HG03159 (cell line): ENCODE measurements around the gene DPF3.

Experiments
- ATAC-seq: cut with Tn5 transposase; IDR thresholded peaks from one replicate; pipeline ENCODE4 v1.9.1; 2021; ENCODE audit warnings: mild to moderate bottlenecking, moderate library complexity; ENCODE audit not compliant: unreplicated experiment

Gene DPF3

DNA sequence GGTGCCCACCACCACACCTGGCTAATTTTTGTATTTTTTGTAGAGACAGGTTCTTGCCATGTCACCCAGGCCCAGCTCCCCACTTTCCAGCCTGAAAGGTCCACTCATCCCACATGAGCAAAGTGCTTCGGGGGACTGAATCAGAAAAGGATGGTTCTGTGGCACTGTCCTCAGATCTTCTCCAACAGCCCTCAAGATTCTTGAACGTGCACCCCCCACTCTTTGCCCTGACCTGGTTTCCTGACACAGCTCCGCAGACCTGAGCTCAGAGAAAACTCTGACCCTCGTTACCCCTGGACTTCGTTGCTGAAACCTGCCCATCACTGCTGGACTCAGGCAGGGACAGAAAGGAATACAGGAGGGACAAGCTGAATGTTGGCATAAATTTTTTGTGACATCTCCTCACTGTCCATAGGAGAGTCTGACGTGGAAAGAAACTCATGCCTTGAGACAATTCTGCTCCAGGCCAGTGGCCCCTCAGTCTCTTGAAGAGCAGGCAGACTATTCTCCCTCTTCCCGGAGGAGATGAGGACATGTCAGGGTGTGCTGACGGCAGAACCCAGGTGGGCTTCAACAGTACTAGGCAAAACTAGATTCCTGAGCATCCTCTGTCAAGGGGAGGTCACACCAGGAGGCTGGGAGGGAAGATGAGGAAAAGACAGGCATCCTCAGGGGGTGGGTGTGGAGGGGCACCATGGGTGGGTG is 149.3 kb downstream of the DPF3 start:
- no peak for ATAC-seq

DNA sequence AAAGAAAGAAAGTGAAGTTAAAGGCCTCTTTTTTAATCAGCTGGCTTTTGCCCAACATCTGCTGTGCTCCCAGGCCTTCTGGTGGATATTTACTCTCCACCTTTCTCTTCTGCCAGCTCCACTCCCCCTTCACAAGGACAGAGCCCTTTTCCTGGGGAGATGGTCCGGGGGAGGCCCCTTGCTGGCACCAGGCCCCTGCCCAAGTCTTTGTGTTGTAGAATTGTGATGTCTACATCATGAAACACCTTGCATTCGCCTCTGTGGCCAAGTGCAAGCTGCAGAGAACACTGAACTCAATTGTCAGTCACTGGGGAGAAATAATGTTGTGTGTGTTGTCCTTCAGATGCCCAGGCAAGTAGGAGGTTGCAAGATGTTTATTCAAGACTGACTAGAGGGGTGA is 150.3 kb downstream of the DPF3 start:
- no peak for ATAC-seq

DNA sequence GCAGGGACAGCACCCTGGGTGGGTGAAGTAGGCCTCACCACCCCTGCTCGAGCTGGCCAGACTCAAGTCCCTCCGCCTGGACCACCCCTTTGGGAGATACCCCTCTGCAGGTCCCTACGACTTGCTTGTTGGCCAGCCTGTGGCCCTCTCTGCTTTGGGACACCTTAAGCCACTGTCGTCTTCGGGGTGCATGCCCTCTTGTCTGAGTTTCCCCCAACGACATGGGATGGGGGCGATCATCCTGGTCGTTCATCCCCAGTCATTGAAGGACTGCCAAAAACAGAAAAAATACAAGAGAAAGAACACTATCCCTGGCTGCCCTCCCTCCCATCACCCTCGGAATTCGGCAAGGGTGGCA is 151.1 kb downstream of the DPF3 start:
- ATAC-seq = no peak

GRCh38 chr14:72742118-72742837 is 151.6 kb downstream of the DPF3 start:
- no peak for ATAC-seq

- no peak for ATAC-seq
Observed at GRCh38 chr14:72741826-72742117, 152.1 kb downstream of the DPF3 start.

DNA sequence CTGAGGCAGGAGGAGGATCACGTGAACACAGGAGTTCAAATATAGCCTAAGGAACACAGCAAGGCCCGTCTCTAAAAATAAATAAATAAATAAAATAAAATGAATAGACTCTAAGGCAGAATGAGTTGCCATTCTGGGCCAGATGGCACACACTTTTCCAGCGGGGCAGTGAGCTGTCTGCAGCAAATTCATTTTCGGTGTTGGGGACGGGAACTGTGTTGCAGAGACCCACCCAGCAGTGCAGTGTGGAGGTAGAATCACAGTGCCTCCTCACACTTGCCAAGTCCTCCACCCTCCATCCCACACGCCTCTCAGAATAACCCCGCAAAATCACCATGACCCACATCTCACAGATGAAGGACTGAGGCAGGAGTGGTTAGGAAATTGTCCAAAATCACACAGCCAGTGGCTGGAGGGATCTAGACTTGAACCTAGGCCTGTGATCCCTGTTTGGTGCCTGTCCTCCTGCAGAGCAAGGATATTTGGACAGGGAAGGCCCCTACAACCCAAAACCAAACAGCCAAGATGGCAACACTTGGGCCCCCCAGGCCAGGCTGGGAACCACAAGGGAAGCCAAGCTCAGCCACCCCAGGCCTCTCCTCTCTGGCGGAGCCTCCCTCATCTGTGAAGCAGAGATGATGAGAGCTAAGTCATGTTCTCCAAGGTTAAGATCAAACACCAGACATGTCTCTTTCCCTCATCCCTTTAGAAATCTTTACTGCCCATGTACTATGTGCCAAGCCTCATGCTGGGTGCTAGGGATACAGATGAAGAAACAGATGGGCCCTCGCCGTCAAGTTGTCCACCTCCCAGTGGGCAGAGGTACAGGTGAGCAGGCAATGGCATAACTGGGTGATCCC is 152.7 kb downstream of the DPF3 start:
- no peak for ATAC-seq

DNA sequence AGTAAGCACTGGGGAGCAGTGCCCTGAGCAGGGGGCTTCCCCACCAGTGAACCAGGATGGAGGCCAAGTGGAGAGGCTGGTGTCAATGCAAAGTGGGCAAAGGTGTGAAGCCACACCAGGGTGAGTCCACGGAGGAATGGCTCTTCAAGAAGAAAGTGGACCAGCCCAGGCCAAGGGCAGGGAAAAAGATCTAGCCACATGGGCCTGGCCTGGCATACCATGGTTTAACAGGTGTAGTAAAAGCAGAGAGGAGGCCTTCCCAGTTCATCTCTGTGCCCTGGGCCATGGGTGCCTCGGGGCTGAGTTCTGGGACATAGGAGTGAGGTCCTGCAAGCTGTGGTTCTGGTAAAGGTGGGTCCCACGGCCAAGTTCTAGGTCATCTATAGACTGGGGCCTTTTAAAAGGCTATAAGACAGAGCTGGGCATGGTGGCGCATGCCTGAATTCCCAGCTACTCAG is 153.4 kb downstream of the DPF3 start:
- no peak for ATAC-seq

DNA sequence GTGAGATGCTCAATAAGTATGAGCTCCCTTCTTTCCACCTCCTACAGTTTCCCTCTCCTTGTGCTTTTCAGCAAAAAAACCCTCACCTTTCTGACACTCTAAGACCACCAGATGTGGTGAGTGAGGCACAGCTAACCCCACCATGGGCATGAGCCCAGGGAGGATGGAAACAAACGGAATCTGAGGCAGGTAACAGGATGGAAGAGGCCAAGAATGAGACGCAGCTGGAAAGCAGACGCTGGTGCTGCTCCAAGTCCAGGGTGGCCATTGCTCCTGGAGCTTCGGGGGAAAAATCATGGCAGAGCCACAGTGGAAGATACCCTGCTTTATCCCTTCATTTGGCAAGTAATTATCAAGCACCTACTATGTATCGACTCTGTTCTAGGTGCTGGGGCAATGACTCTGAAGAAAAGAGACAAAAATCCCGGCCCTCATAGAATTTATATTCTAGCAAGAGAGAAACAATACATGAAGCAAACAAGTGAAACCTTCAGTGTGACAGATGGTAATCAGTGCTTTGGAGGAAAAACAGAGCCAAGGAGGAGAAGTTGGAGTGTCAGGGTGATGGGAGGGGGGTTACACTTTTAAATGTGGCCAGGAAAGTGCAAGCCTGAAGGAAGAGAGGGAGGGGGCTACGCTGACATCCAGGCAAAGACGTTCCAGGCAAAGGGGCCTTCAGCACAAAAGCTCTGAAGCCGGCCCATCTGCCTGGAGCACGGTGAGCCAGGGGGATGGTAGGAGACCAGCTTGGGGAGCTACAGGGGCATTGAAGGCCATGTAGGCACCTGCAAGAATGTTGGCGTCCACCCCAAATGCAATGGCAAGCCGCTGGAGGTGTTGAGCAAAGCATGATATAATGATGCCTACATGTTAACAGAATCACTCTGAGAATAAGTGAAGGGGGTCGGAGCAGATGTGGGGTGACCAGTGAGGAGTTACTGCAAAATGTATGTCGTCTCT is 154.2 kb downstream of the DPF3 start:
- ATAC-seq = no peak

- ATAC-seq = no peak
Observed at GRCh38 chr14:72738161-72738611, 155.7 kb downstream of the DPF3 start.

GRCh38 chr14:72737560-72737943 is 156.3 kb downstream of the DPF3 start:
- ATAC-seq = no peak

DNA sequence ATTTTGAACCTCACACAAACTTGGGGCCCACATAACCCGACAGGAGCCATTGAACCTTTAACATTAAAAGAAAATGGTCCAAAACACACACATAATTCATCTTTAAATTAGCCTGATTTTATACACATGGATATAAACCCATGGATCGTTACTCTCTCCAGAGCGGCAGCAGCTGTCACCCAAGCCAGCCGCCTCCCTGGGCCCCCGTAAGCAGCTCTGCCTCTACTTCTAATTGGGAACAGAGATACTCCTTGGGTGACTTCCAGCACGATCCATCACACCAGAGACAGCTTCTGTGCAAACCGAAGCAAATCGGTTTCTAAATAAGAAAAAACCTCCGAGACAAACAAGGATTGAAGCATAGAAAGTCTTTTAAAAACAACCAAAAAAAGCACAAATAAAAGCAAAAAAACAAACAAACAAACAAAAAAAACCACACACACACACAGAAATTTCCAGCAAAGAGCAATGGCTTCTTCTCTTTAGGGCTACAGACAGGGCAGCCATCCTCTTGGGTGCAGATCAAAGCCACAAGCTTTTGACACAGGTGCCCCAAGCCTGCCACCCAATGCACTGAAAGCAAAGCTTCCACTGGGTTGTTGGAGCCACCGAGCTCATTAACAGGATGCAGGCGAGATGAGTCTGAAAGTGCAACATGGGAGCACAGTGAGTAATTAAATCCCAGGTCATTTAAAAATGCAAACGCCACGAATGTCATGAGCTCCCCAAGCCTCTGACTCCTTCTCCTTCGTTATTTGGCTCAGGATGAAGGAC is 156.9 kb downstream of the DPF3 start:
- no peak for ATAC-seq

DNA sequence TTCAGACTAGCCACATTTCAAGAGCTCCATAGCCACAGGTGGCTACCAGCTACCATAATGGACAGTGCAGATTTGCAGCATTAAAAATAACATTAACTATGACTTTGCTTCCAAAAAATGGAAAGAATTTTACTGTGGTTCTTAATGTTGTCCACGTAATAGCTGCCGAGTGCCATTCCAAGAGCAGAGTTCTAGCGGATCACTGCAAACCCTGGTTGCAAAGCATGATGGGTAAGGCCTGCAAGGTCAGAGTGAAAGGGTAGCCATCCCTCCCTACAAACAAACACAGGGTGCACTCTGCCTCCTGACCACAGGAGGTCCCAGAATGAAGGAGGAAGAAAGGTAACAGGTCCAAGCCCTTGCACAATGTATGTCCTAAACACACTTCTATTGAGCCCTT is 157.6 kb downstream of the DPF3 start:
- ATAC-seq = no peak

DNA sequence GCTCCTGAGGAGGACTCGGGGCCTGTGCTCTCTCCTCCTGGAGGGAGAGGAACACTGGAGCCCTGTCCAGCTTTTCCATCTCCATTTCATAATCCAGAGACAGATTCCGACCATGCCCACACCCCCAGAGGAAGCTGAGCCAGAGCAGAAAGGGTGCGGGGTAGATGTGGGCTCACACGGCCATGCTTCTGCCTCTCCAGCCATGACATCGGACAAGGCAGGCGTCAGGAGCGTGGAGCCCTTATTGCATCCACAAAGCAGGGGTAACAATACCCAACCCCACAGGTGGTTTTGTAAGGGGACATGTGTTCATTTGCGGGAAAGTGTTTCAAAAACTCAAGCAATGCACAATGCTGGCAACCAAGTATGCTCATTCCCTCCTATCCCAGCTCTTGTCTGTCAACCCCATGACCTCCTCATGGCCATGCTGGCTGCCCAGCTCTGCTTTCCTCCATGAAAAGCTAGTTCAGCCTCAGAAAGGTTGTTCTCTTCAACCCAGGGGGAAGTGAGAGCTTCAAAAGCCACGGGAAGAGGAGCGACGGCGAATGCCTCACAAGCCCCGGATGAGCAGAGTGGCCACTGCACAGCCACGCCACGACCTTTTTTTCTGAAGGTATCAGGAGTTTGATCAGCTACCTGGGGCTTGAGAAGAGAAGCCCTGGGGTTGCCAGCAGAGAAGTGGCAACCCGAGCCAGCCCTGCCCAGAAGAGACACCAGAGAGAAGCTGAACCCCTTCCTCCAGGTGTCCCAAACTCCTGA is 161.7 kb downstream of the DPF3 start:
- no peak for ATAC-seq

GRCh38 chr14:72731252-72732020 is 162.5 kb downstream of the DPF3 start:
- no peak for ATAC-seq

- ATAC-seq = no peak
Observed at GRCh38 chr14:72730468-72730867, 163.4 kb downstream of the DPF3 start.

DNA sequence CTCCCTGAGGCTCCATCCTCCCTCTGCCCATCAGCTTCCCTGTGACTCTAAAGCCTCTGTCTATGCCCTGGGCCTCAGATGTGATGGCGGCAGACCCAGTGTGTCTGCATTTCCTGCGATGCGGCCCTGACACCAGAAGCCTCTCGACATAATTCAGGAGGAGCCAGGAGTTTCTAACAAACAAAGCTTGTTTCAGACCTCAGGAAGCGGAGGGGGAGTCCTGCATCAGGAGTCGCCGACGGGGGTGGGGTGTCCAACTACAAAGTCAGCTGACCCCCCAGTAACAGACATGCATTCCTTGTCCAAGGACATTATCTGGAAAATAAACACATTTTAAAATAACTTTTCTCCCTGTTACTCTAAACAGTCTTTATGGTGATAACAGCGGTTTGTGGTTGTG is 167.5 kb downstream of the DPF3 start:
- ATAC-seq = no peak

DNA sequence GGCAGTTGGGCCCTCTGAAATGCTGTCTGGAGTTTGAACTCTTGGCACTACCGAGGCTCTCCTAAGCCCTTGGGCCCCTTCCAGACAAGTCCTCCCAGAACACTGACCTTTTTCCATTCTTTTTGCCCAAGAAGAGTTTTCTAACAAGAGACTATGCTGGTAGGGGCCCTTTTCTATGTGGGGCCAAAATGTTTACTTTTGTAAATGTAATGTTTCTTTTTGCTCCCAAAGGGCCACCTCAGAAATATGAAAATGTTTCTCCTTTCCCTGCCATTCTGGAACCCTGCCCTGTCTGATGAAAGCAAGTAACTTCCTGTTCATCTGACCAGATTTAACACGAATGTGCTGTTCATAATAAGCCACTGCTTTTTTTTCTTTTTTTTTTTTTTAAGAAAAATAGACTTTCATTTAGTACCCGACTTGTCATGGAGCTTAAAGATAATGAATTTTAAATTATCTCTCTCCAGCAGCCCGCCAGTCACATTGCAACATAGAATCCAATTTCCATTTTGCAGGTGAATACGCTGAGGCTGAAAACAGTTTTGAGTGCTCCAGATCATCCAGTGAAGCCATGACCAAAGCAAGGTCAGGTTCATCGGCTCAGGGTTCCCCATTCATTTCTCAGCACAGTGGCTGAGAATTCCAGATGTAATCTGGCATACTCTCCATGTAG is 169.9 kb downstream of the DPF3 start:
- no peak for ATAC-seq

- ATAC-seq = no peak
Observed at GRCh38 chr14:72722201-72722785, 171.6 kb downstream of the DPF3 start.
